Measurements from ENCODE around the gene ILF2.
"Not testable (repeated sequence)": the region's sequence is repeated elsewhere in the genome, so short reads cannot be mapped to it uniquely, and the experiment has no call there.

The ILF2 gene

DNA sequence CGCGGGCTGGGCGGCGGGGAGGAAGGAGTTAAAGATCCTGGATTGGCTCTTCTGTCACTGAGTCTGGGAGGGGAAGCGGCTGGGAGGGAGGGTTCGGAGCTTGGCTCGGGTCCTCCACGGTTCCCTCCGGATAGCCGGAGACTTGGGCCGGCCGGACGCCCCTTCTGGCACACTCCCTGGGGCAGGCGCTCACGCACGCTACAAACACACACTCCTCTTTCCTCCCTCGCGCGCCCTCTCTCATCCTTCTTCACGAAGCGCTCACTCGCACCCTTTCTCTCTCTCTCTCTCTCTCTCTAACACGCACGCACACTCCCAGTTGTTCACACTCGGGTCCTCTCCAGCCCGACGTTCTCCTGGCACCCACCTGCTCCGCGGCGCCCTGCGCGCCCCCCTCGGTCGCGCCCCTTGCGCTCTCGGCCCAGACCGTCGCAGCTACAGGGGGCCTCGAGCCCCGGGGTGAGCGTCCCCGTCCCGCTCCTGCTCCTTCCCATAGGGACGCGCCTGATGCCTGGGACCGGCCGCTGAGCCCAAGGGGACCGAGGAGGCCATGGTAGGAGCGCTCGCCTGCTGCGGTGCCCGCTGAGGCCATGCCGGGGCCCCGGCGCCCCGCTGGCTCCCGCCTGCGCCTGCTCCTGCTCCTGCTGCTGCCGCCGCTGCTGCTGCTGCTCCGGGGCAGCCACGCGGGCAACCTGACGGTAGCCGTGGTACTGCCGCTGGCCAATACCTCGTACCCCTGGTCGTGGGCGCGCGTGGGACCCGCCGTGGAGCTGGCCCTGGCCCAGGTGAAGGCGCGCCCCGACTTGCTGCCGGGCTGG, 7.9 kb upstream of the ILF2 start, which contains the start of gene NPR1:
TSS of gene NPR1 (plus strand) at position 170 of the 818 bp plus-strand sequence. CDS start at position 591, 421 bp downstream.
- DNase-seq, result peak; percentile 72

GRCh38 chr1:153677718-153678518, 7.1 kb upstream of the ILF2 start:
- peak; percentile 53 for DNase-seq

GRCh38 chr1:153673511-153673910, 2.7 kb upstream of the ILF2 start:
- no peak for DNase-seq

DNA sequence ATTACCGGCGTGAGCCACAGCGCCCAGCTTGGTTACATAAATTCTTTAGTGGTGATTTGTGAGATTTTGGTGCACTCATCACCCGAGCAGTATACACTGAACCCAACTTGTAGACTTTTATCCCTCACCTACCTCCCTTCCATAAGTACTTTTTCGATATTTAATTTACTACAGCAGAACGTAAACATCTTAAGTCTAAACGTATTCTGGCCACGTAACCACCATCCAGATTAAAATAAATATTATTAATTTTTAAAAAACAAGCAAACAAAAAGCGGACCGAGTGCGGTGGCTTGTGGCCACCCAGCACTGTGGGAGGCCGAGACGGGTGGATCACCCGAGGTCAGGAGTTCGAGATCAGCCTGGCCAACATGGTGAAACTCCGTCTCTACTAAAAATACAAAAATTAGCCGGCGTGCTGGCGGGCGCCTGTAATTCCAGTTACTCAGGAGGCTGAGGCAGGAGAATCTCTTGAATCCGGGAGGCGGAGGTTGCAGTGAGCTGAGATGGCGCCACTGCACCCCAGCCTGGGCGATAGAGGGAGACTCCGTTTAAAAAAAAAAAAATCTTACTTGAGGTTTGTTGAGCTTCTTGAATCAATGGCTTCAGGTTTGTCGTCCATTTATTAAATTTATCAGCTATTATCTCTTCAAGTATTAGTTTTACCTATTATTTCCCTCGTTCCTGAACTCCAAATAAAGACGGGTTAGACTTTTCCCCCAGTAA, 998 bp upstream of the ILF2 start:
- DNase-seq, result not testable (repeated sequence)

DNA sequence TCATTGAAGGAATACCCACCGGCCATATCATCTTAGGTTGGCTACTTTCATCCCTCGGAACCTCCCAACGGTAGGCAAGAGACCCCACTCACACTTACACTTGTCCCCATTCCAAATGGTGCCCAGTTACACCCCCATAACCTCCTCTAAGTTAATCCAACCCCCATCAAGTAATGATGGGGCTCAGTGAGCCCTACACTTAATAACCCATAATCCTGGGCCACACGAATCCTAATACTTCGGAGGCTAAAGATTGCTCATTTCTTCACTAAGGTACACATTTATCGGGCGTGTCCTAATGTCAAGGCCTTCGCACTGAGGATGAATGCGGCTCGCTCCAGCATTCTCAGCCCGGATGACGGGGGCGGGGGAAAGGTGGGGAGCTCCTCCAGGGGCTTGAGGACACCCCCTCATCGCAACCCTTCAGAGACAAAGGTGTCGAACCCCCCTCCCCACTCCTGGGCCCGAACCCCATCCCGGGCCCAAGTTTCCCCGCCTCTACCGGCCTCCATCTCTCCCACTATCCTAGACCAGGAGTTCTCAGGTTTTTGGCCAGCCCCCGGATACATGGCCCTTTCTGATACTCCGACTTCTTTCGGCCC, 435 bp downstream of the ILF2 start:
- no peak for DNase-seq

- DNase-seq, result no peak
Observed at GRCh38 chr1:153669606-153670005, 1.2 kb downstream of the ILF2 start.

GRCh38 chr1:153668672-153669071, 2.1 kb downstream of the ILF2 start:
- not testable (repeated sequence) for DNase-seq

- DNase-seq, result no peak
Observed at GRCh38 chr1:153667439-153667838, 3.4 kb downstream of the ILF2 start.

DNA sequence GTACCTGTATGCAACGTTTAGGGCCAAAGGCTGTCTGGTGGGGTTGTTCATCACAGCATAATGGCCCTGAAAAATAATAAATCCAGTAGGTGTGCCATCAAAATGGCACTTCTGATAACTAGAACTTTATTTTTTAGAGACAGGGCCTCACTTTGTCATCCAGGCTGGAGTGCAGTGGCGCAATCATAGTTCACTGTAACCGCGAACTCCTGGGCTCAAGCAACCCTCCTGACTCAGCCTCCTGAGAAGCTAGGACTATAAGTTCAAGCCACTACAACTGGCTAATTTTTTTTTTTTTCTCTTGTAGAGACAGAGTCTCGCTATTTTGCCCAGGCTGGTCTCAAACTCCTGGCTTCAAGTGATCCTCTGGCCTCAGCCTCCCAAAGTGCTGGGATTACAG, 7.6 kb downstream of the ILF2 start:
- no peak for DNase-seq

- no peak for DNase-seq
Observed at GRCh38 chr1:153662269-153662668, 8.5 kb downstream of the ILF2 start.

GRCh38 chr1:153661111-153661708, 9.6 kb downstream of the ILF2 start:
- DNase-seq, result no peak

DNA sequence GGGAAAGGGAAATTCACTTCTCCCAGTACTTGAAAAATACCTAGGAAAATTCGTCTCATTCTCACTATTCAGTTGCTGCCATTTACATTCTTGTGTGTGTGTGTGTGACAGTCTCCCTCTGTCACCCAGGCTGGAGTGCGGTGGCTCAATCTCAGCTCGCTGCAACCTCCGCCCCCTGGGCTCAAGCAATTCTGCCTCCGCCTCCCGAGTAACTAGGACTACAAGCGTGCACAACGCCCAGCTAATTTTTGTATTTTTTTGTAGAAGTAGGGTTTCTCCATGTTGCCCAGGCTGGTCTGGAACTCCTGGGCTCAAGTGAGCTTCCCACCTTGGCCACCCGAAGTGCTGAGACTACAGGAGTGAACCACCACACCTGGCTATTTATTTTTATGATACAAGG, 11.1 kb downstream of the ILF2 start:
- DNase-seq, result no peak

DNA sequence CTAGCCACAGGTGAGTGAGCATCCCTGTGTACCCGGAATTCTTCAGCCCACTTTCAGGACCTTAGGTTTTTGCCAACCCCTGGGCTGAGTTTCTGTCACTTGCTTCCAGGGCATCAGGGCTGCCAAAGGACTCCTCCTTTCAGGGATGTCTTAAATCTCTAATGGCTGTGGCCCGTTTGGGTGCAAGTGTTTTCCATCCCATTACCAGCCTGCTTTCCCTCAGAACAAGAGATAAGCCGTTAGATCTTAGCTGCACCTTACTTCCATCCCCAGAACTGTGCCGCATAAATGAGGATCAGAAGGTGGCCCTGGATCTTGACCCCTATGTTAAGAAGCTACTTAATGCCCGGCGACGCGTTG, 11.6 kb downstream of the ILF2 start:
- DNase-seq, result no peak

GRCh38 chr1:153658400-153659174, 12.2 kb downstream of the ILF2 start, which contains the start of gene SNAPIN:
SNAPIN (plus strand) TSS chr1:153658703; CDS start chr1:153658744, 41 bp downstream.
- peak; percentile 72 for DNase-seq

DNA sequence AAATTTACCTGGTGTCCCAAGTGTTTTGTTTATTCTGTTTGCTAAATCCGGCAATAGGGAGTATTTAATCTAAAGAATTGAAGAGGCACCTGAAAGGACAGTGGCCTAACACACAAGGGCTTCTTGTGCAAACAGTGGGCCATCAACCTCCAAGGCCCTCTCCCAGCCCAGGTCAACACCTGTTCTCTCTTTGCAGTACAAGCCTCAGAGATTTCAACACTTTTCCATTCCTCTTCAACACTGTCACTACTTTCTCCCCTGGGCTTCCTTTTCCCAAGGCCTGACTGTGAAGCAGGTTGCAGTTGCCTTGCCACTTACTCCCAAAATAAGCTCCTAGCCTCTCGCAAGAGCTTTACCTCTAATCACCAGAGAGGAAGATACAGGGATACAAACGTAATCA, 15.5 kb downstream of the ILF2 start:
- DNase-seq, result no peak

GRCh38 chr1:153652805-153653500, 17.8 kb downstream of the ILF2 start:
- DNase-seq, result no peak

GRCh38 chr1:153651771-153652170, 19.0 kb downstream of the ILF2 start:
- no peak for DNase-seq

DNA sequence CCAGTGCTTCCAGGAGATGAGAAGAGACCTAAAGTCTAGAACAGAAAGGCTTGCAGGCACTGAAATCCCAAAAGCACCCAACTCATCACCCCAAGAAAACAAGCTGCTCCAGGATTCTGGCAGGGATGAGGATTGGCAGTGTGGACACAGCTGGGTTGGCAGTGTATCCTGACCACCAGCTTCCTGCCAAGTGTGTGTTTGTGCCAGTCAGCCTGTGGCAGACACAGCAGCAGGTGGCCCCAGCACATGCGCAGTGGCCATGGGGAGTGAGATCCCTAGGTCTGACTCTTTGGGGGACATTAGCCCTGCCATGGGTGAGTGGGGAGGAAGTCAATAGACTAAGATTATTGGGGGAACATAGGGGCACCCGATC, 20.9 kb downstream of the ILF2 start:
- DNase-seq, result no peak

- DNase-seq, result no peak
Observed at GRCh38 chr1:153649137-153649862, 21.5 kb downstream of the ILF2 start.

GRCh38 chr1:153648000-153648643, 22.7 kb downstream of the ILF2 start:
- no peak for DNase-seq

Data from 8988T (cell line).